Epidermal melanocyte (primary cell): ENCODE measurements around the gene TK1.

ENCODE experiments used
- DNase-seq: peaks from one replicate; pipeline ENCODE4 v3.0.0; 2011; ENCODE audit warnings: low spot score; ENCODE audit not compliant: insufficient read length

The TK1 gene

DNA sequence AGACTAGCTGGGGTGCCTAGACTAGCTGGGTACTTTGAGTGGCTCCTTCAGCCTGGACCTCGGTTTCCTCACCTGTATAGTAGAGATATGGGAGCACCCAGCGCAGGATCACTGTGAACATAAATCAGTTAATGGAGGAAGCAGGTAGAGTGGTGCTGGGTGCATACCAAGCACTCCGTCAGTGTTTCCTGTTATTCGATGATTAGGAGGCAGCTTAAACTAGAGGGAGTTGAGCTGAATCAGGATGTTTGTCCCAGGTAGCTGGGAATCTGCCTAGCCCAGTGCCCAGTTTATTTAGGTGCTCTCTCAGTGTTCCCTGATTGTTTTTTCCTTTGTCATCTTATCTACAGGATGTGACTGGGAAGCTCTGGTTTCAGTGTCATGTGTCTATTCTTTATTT, 36.2 kb upstream of the TK1 start:
- no peak for DNase-seq

GRCh38 chr17:78219396-78220150, 32.7 kb upstream of the TK1 start:
- no peak for DNase-seq

DNA sequence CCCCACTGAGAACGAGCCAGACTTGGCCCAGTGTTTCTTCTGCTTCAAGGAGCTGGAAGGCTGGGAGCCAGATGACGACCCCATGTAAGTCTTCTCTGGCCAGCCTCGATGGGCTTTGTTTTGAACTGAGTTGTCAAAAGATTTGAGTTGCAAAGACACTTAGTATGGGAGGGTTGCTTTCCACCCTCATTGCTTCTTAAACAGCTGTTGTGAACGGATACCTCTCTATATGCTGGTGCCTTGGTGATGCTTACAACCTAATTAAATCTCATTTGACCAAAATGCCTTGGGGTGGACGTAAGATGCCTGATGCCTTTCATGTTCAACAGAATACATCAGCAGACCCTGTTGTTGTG, 27.8 kb upstream of the TK1 start:
- no peak for DNase-seq

DNA sequence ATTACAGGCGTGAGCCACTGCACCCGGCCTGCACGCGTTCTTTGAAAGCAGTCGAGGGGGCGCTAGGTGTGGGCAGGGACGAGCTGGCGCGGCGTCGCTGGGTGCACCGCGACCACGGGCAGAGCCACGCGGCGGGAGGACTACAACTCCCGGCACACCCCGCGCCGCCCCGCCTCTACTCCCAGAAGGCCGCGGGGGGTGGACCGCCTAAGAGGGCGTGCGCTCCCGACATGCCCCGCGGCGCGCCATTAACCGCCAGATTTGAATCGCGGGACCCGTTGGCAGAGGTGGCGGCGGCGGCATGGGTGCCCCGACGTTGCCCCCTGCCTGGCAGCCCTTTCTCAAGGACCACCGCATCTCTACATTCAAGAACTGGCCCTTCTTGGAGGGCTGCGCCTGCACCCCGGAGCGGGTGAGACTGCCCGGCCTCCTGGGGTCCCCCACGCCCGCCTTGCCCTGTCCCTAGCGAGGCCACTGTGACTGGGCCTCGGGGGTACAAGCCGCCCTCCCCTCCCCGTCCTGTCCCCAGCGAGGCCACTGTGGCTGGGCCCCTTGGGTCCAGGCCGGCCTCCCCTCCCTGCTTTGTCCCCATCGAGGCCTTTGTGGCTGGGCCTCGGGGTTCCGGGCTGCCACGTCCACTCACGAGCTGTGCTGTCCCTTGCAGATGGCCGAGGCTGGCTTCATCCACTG, 27.3 kb upstream of the TK1 start, which contains the start of gene BIRC5:
TSS of gene BIRC5 (plus strand) at position 238 of the 690 bp plus-strand sequence. CDS start at position 302, 64 bp downstream.
- DNase-seq, result peak; percentile 93

GRCh38 chr17:78211032-78211431, 24.2 kb upstream of the TK1 start:
- no peak for DNase-seq

DNA sequence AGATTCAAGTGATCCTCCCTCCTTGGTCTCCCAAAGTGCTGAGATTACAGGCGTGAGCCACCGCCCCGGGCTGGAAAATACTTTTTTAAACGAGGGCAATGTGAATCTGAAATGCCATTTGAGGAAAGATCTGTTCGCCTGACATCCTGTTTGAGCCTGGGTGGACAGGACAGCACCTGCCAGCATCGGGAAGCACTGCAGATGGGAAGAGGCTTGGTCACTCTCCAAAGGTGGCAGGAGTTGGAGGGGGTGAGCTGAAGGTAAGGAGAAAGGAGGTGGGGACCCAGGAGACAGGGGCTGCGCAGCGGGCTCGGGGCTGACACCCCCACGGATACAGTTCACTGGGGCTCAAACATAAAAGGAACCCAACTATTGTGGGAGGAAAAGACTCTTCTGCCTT, 23.3 kb upstream of the TK1 start:
- DNase-seq, result no peak

DNA sequence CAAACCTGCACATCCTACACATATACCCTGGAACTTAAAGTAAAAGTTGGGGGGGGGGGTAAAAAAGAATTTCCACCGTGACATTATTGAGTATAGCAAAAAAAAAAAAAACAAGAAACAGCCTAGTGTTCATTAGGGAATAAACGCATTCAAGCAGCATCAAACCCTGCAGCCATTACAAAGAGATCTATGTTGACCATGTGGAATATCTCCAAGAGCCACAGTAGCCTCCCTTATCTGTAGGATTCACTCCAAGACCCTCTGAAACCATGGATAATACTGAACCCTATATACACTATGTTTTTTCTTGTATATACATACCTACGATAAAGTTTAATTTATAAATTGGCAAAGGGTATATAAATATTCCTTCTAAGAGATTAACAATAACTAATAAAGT, 21.6 kb upstream of the TK1 start:
- DNase-seq, result no peak

- DNase-seq, result no peak
Observed at GRCh38 chr17:78206298-78206697, 19.4 kb upstream of the TK1 start.

DNA sequence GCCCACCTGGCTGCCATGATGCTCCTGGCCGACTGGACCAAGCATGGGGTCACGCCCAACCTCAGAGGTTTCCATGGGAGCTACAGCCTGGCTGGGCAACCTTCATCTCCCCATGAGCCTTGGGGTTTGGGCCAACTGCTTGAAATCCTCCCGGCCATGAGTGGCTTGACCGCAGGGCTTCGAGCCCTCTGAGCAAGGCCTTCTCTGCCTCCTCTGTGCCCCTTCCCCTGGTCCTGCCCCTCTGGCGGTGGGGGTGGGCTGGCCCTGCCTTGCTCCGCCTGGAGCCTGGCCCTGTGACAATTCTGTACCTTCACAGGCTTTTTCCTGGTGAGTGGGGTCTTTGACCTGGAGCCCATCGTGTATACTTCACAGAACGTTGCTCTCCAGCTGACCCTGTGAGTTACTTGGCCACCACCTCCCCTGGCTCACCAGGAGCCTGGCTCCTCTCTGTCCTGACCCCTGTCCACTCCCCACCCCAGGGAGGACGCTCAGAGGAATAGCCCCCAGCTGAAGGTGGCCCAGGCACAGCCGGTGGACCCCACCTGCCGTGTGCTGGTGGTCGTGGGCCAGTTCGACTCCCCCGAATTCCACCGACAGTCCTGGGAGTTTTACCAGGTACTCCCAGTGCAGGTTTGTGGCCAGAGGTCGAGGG, 18.4 kb upstream of the TK1 start:
- DNase-seq, result no peak

DNA sequence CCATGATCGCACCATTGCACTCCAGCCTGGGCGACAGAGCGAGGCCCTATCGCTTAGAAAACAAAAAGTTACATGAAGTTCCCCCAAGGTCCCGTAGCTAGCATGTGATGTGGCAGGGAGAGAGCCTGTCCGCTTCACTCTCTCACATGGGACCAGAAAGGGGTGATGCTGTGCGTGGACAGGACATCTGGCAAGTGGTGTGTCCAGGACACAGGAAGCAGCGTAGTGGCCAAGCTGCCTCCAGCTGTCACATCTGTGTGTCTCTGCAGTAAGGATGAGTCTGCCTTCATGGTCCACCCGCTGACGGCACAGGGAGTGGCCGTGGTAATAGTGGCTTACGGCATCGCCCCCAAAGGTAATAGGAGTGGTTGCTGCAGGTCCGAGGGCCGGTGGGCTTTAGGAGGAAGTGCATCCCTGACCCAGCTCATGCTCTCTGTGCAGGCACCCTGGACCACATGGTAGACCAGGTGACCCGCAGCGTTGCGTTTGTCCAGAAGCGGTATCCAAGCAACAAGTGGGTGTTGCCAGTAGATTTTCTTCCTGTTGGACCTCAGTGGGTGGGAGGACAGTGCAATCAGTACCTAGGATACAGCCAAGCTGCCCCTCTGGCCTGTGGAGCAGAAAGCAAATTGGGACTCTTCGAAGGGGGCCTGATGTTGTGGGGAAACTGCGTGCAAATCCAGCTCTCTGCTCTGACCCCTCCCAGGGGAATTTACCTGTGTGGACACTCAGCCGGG, 17.7 kb upstream of the TK1 start:
- DNase-seq, result no peak

DNA sequence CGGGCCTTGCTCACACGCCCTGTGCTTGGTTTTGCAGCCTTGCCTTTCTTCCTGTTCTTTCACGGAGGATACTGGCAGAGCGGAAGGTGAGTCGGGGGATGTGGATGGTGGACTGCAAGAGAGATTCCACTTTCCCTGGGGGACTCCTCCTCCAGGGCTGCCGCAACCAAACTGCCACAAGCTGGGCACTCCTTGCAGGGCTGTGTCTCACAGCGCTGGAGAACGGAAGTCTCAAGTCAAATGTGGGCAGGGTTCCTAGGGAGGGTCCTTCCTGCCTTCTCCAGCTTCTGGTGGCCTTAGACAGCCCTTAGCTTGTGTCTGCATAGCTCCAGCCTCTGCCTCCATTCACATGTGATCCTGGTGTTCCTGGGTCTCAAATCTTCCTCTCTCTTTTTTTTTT, 15.8 kb upstream of the TK1 start:
- DNase-seq, result no peak

- DNase-seq, result no peak
Observed at GRCh38 chr17:78200451-78200850, 13.6 kb upstream of the TK1 start.

- no peak for DNase-seq
Observed at GRCh38 chr17:78197147-78197832, 10.4 kb upstream of the TK1 start.

- DNase-seq, result no peak
Observed at GRCh38 chr17:78196716-78197115, 9.9 kb upstream of the TK1 start.

GRCh38 chr17:78185981-78186691, 716 bp downstream of the TK1 start:
- DNase-seq, result no peak

DNA sequence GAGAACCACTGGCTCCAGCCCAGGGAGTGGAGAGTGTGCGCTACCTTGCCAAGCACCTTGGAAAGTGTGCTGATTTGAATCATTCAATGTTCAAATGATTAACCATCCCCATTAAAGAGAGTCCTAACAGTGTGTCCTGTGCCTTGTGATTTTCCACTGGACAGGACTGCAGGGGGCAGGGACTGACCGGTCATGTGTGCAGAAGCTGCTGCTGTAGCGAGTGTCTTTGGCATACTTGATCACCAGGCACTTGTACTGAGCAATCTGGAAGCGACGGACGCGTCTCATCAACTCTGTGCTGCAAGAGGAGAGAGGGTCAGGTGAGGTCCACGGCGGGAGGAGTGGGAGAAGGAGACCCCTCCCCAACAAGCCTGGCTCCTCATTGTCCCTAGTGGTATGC, 2.0 kb downstream of the TK1 start:
- DNase-seq, result no peak

DNA sequence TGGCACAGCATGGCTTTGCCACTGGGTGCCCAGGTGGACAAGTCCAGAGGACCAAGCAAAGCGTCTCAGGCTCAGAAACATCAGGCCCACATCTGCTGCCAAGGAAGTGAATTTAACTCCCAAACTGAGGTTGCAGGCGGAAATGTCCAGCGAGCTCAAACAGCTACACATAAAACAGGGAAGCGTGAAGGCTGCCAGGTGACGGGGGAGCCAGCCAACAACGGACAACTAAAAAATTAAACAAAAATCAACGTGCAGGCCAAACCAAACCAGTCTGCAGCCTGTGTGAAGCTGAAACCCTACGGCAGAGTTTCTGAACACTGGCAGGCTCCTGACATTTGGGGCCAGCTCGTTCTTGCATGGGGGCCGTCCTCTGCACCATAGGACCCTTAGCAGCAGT, 2.5 kb downstream of the TK1 start:
- no peak for DNase-seq

DNA sequence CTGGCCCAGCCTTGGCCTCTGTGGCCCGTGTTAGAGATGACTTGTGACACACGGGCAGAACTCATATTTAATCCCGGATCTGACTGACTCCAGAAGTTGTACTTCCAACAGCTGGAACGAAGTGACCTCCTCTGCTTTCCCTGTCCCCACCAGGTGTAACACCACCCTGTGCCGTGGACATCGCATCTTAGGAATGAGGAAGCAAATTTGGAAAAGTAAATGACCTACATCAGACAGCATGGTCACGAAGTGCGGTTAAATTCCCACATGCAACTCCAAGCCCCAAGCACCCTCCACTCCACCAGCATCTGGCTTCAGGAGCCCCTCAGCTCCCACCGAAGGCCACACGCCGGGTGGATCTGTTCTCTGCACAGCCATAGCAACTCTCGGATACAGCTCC, 2.9 kb downstream of the TK1 start:
- DNase-seq, result no peak

GRCh38 chr17:78182504-78182903, 4.3 kb downstream of the TK1 start:
- DNase-seq, result no peak

DNA sequence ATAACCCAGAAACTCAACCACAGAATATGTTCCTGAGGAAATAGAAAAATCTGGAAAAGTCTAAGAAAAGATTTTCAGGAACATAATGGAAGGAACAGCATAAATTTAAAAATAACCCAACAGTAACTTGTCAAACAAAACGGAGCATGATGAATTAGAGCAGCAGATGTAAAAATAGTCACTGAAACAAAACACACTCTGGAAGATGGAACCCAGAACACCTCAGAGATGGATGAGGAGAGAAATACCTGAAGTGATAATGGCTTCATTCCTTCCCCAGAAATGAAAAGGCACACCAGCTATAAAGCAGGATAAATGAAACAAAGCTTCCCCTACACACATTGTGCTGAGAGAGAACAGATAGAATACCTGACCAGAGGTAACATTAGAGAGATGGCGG, 6.3 kb downstream of the TK1 start:
- no peak for DNase-seq

DNA sequence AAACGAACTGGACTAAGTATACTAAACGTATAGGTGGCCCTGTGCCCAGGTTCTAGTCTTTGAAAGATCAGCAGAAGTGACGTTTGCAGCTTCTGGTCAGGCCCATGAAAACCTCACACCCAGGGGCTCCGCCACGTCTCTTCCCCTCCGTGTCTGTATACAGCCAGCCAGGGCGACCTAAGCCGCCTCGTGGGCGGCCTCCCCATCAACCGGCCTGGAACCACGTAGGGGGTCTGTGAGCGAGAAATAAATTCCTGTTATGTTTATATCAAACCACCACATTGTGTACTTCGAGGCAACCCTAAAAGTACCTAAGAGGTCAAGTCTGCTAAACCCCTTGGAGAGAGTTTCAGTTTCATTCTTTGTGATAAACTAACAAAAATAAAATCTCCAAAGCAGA, 6.8 kb downstream of the TK1 start:
- no peak for DNase-seq
